ENCODE measurements around the gene GABRR3. TPM values are rescaled to one million over a fixed set of nuclear protein-coding genes. Genes with fewer than 3 reads are reported as not detected.
A peak's percentile ranks its signal among the peaks of the same experiment; 100 is the strongest.

GABRR3 gene
- polyA plus RNA-seq, 3 donors, result not detected

- H3K9ac ChIP-seq (ENCODE audit: insufficient read depth, low read length, poor library complexity, severe bottlenecking), result no peak overlapping the region
- no peaks in the 10 kb centered on the region for H3K9me3 ChIP-seq (replicated peaks in 1 of 2; ENCODE audit: control insufficient read depth in 1 of 2, insufficient read depth in 1 of 2, low read length in 2 of 2)
- TF ChIP-seq CTCF (IDR thresholded peaks at IDR 0.05), result no peak
- intact Hi-C loops (cut with micrococcal nuclease), result no loop called here
- no peak overlapping the region for H2AFZ ChIP-seq (ENCODE audit: insufficient read depth, low read depth, low read length, poor library complexity, severe bottlenecking)
- Mint-ChIP-seq H3K36me3 (peaks cover 43 to 53% of the 10 kb centered on the region in 2 donors), H3K9me3 (no peaks in the 10 kb centered on the region), H3K4me3 (no peak overlapping the region), H3K4me1 (peaks cover 41% of the 10 kb centered on the region), H3K27ac (peak overlapping the region; percentile 33 to 90 (median 85)), H3K27me3 (ENCODE audit: low read depth in 3 of 3) (no peaks in the 10 kb centered on the region)
- no peaks in the 10 kb centered on the region for H3K79me2 ChIP-seq (ENCODE audit: insufficient read depth, low read length)
- H3K36me3 ChIP-seq (replicated peaks in 1 of 2; ENCODE audit: control insufficient read depth in 1 of 2, insufficient read depth in 2 of 2, low read length in 2 of 2), result peaks cover 28 to 62% of the 10 kb centered on the region in 2 donors
- no peaks in the 10 kb centered on the region for H3K27me3 ChIP-seq (ENCODE audit: control insufficient read depth in 2 of 2, insufficient read depth in 2 of 2, low read length in 2 of 2)
- no peak overlapping the region for H3K4me2 ChIP-seq (replicated peaks; ENCODE audit: extremely low read depth, low read length, poor library complexity, severe bottlenecking)
- 100% methylated on average over 1 of the region's 2 CpGs for WGBS (ENCODE audit: insufficient coverage)
- DNase-seq, result no peak
- peaks cover 14% of the 10 kb centered on the region for H4K20me1 ChIP-seq (ENCODE audit: insufficient read depth, low read length)
- peaks cover 39 to 45% of the 10 kb centered on the region in 2 donors for H3K4me1 ChIP-seq (ENCODE audit: control insufficient read depth in 1 of 2, insufficient read depth in 2 of 2, low read length in 2 of 2)
- H3K27ac ChIP-seq (ENCODE audit: low read depth in 1 of 2, low read length in 2 of 2), result peak overlapping the region; percentile 11 to 64
- no peak overlapping the region for H3K4me3 ChIP-seq (replicated peaks in 1 of 3; ENCODE audit: low read depth in 2 of 3, low read length in 3 of 3)
Observed at GRCh38 chr3:97958396-97958795, 76.7 kb downstream of the GABRR3 start.

- no peak for TF ChIP-seq CTCF (IDR thresholded peaks at IDR 0.05)
- Mint-ChIP-seq H3K9me3 (no peaks in the 10 kb centered on the region), H3K4me3 (no peak overlapping the region), H3K4me1 (peaks cover 46% of the 10 kb centered on the region), H3K27ac (peak overlapping the region; percentile 70 to 91 (median 86)), H3K27me3 (ENCODE audit: low read depth in 3 of 3) (no peaks in the 10 kb centered on the region), H3K36me3 (peaks cover 46 to 58% of the 10 kb centered on the region in 2 donors)
- Histone ChIP-seq H4K20me1 (ENCODE audit: insufficient read depth, low read length) (peaks cover 9% of the 10 kb centered on the region), H3K9me3 (replicated peaks in 1 of 2; ENCODE audit: control insufficient read depth in 1 of 2, insufficient read depth in 1 of 2, low read length in 2 of 2) (no peaks in the 10 kb centered on the region), H3K27ac (ENCODE audit: low read depth in 1 of 2, low read length in 2 of 2) (peak overlapping the region; percentile 41 to 64), H3K27me3 (ENCODE audit: control insufficient read depth in 2 of 2, insufficient read depth in 2 of 2, low read length in 2 of 2) (no peaks in the 10 kb centered on the region), H3K4me1 (ENCODE audit: control insufficient read depth in 1 of 2, insufficient read depth in 2 of 2, low read length in 2 of 2) (peaks cover 45 to 51% of the 10 kb centered on the region in 2 donors), H3K4me3 (replicated peaks in 1 of 3; ENCODE audit: low read depth in 2 of 3, low read length in 3 of 3) (no peak overlapping the region), H3K4me2 (replicated peaks; ENCODE audit: extremely low read depth, low read length, poor library complexity, severe bottlenecking) (no peak overlapping the region), H3K9ac (ENCODE audit: insufficient read depth, low read length, poor library complexity, severe bottlenecking) (no peak overlapping the region), H2AFZ (ENCODE audit: insufficient read depth, low read depth, low read length, poor library complexity, severe bottlenecking) (no peak overlapping the region), H3K36me3 (replicated peaks in 1 of 2; ENCODE audit: control insufficient read depth in 1 of 2, insufficient read depth in 2 of 2, low read length in 2 of 2) (peaks cover 28 to 58% of the 10 kb centered on the region in 2 donors), H3K79me2 (ENCODE audit: insufficient read depth, low read length) (no peaks in the 10 kb centered on the region)
- 55% methylated on average over 6 of the region's 8 CpGs for WGBS (ENCODE audit: insufficient coverage)
- peak; percentile 45 to 73 (median 59) for DNase-seq
- intact Hi-C loops (cut with micrococcal nuclease), result no loop called here
Observed at GRCh38 chr3:97957617-97958311, 77.4 kb downstream of the GABRR3 start.
